Coronary artery (tissue), 2 donors: ENCODE measurements around the gene CADPS2.
"Not testable (repeated sequence)": the region's sequence is repeated elsewhere in the genome, so short reads cannot be mapped to it uniquely, and the experiment has no call there.

Experiments
- DNase-seq: peaks from one replicate; pipeline ENCODE4 v3.0.0-alpha.2; 2017; ENCODE audit warnings: low spot score
- H3K27ac ChIP-seq, 2 donors: fragments of 200-600 bp; sonication (generic); one replicate each; pipeline ENCODE4 v1.5.1; 2016 to 2019
- H3K4me3 ChIP-seq: fragments of 200-600 bp; sonication (generic); 2 replicates; pipeline ENCODE4 v1.5.1; 2016; ENCODE audit warnings: mild to moderate bottlenecking, moderate library complexity
- TF ChIP-seq, protein P1 (sequence below): fragments of 200-600 bp; sonication (generic); IDR thresholded peaks from one replicate; pipeline ENCODE4 v1.5.1; 2019; ENCODE audit warnings: antibody characterized with exemption

Gene CADPS2

DNA sequence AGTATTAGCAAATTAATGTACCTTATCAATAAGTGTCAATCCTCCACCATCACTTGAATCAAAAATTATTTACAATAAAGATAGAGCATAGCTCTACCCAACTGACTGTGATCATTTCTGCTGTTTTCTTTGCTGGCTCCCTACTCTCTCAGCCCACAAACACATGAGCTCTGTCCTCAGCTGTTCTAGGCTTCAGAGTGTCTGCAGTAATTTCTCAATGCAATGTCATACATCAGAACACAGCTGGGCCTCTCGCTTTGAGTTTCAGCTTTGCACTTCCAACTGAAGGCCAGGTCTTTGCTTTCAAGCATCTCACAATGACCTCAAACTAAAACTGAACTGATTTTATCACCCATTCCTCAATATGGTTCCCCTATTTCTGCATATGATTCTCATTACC, 243.0 kb downstream of the CADPS2 start:
- TF ChIP-seq, protein P1, sequence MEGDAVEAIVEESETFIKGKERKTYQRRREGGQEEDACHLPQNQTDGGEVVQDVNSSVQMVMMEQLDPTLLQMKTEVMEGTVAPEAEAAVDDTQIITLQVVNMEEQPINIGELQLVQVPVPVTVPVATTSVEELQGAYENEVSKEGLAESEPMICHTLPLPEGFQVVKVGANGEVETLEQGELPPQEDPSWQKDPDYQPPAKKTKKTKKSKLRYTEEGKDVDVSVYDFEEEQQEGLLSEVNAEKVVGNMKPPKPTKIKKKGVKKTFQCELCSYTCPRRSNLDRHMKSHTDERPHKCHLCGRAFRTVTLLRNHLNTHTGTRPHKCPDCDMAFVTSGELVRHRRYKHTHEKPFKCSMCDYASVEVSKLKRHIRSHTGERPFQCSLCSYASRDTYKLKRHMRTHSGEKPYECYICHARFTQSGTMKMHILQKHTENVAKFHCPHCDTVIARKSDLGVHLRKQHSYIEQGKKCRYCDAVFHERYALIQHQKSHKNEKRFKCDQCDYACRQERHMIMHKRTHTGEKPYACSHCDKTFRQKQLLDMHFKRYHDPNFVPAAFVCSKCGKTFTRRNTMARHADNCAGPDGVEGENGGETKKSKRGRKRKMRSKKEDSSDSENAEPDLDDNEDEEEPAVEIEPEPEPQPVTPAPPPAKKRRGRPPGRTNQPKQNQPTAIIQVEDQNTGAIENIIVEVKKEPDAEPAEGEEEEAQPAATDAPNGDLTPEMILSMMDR = no peak
- no peak overlapping the region for H3K4me3 ChIP-seq
- DNase-seq = no peak
- H3K27ac ChIP-seq = no peak overlapping the region

DNA sequence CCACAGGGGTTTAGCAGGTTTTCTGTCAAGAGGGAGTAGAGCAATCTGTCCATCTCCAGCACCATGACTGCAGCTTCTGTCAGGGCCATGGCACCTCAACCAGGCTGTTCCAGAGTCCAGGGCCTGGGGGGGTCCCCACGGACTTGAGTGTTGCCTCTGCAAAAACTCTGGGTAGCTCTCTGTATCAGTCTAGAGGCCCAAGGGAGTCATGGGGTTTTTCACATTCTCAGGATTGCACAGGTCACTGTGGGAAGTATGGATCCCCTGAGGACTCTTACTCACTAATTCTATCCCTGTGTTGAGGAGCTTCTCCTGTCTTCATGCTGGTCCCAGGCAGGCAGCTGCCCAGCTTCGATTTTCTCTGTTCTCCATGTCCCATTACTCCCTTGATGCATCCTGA, 247.8 kb downstream of the CADPS2 start:
- Histone ChIP-seq H3K27ac (no peak overlapping the region), H3K4me3 (no peak overlapping the region)
- no peak for DNase-seq
- TF ChIP-seq, protein P1 = no peak

DNA sequence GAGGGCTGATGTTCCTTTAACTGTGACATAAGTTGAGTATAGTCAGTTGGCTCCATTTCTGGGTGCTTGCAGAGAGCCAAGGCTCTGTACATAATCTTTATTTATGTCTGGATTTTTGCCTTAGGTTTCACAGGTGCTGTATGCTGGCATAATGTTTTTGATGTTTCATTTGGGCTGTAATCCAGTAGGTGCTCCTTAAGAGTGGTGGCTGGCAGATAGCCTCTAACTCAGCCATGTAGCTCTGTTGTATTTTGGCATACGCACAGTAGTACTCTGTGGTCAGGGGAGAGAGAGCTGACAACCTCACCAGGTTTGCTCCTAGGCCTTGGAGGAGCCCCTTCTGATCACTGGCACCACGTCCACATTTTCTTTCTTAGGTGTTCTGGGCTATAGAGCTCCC, 248.5 kb downstream of the CADPS2 start:
- no peak overlapping the region for H3K27ac ChIP-seq
- TF ChIP-seq, protein P1 = no peak
- no peak for DNase-seq
- no peak overlapping the region for H3K4me3 ChIP-seq

GRCh38 chr7:122635481-122635880, 250.8 kb downstream of the CADPS2 start:
- not testable (repeated sequence) for DNase-seq

DNA sequence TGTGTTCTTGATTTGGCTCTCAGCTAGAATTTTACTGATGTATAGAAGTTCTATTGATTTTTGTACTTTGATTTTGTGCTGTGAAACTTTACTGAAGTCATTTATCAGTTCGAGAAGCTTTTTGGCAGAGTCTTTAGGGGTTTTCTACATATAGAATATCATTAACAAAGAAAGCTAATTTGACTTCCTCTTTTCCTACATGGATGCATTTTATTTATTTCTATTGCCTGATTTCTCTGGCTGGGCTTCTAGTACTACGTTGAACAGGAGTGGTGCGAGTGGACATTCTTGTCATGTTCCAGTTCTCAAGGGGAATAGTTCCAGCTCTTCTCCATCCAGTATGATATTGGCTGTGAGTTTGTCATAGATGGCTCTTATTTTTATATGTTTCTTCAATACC, 252.8 kb downstream of the CADPS2 start:
- Histone ChIP-seq H3K27ac (no peak overlapping the region), H3K4me3 (no peak overlapping the region)
- TF ChIP-seq, protein P1 = no peak
- DNase-seq = no peak

More at GRCh38 chr7:122635481-122635880, 250.8 kb downstream of the CADPS2 start:
- H3K4me3 ChIP-seq, H3K27ac ChIP-seq: not testable (repeated sequence)

DNA sequence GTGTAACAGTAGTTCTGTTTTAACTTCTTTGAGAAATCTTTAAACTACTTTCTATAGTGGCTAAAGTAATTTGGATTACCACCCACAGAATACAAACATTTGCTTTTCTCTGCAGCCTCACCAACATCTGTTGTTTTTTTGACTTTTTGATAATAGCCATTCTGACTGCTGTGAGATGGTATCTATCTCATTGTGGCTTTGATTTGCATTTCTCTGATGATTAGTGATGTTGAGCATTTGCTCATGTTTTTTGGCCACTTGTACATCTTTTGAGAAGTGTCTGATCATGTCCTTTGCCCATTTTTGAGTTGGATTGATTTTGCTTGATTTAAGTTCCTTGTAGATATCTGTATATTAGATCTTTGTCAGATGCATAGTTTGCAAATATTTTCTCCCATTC, 254.0 kb downstream of the CADPS2 start:
- TF ChIP-seq, protein P1 = no peak
- H3K4me3 ChIP-seq = no peak overlapping the region
- no peak overlapping the region for H3K27ac ChIP-seq
- DNase-seq = no peak

- TF ChIP-seq, protein P1 = no peak
- no peak for DNase-seq
- Histone ChIP-seq H3K27ac (no peak overlapping the region), H3K4me3 (no peak overlapping the region)
These were observed 256.8 kb downstream of the CADPS2 start for GRCh38 chr7:122629412-122629953.
